Measurements from ENCODE around the gene SLC16A3.

Gene SLC16A3

GRCh38 chr17:82215095-82215971 is 13.5 kb upstream of the SLC16A3 start:
- peak; percentile 42 for DNase-seq (ENCODE audit: low read depth)
- no peak for TF ChIP-seq CTCF (conservative IDR thresholded peaks at IDR 0.05; ENCODE audit: low read length)

GRCh38 chr17:82215972-82216300 is 12.9 kb upstream of the SLC16A3 start:
- no peak for TF ChIP-seq CTCF (conservative IDR thresholded peaks at IDR 0.05; ENCODE audit: low read length)
- no peak for DNase-seq (ENCODE audit: low read depth)
- no peak overlapping the region for H3K4me3 ChIP-seq (ENCODE audit: low read length)

More at GRCh38 chr17:82215095-82215971, 13.5 kb upstream of the SLC16A3 start:
- H3K4me3 ChIP-seq (ENCODE audit: low read length) = no peak overlapping the region

GRCh38 chr17:82216301-82217119 is 12.3 kb upstream of the SLC16A3 start:
- DNase-seq (ENCODE audit: low read depth) = peak; percentile 96
- TF ChIP-seq CTCF (conservative IDR thresholded peaks at IDR 0.05; ENCODE audit: low read length) = no peak
- H3K4me3 ChIP-seq (ENCODE audit: low read length) = no peak overlapping the region

- peak; percentile 36 for DNase-seq (ENCODE audit: low read depth)
- H3K4me3 ChIP-seq (ENCODE audit: low read length) = no peak overlapping the region; the same call in 1 of the 2 replicates
- no peak for TF ChIP-seq CTCF (conservative IDR thresholded peaks at IDR 0.05; ENCODE audit: low read length)
Observed at GRCh38 chr17:82217120-82217529, 11.7 kb upstream of the SLC16A3 start.

GRCh38 chr17:82217530-82218204 is 11.2 kb upstream of the SLC16A3 start:
- no peak overlapping the region for H3K4me3 ChIP-seq (ENCODE audit: low read length)
- TF ChIP-seq CTCF (conservative IDR thresholded peaks at IDR 0.05; ENCODE audit: low read length) = no peak
- DNase-seq (ENCODE audit: low read depth) = peak; percentile 95

GRCh38 chr17:82218349-82219075 is 10.3 kb upstream of the SLC16A3 start:
- H3K4me3 ChIP-seq (ENCODE audit: low read length) = no peak overlapping the region
- TF ChIP-seq CTCF (conservative IDR thresholded peaks at IDR 0.05; ENCODE audit: low read length) = no peak
- no peak for DNase-seq (ENCODE audit: low read depth)

All from AG10803 (cell line).